ENCODE measurements around the gene SBK2. TPM values are rescaled to one million over a fixed set of nuclear protein-coding genes. Genes with fewer than 3 reads are reported as not detected.

The SBK2 gene
- total RNA-seq, 1 experiment from 2014 or later = not detected

DNA sequence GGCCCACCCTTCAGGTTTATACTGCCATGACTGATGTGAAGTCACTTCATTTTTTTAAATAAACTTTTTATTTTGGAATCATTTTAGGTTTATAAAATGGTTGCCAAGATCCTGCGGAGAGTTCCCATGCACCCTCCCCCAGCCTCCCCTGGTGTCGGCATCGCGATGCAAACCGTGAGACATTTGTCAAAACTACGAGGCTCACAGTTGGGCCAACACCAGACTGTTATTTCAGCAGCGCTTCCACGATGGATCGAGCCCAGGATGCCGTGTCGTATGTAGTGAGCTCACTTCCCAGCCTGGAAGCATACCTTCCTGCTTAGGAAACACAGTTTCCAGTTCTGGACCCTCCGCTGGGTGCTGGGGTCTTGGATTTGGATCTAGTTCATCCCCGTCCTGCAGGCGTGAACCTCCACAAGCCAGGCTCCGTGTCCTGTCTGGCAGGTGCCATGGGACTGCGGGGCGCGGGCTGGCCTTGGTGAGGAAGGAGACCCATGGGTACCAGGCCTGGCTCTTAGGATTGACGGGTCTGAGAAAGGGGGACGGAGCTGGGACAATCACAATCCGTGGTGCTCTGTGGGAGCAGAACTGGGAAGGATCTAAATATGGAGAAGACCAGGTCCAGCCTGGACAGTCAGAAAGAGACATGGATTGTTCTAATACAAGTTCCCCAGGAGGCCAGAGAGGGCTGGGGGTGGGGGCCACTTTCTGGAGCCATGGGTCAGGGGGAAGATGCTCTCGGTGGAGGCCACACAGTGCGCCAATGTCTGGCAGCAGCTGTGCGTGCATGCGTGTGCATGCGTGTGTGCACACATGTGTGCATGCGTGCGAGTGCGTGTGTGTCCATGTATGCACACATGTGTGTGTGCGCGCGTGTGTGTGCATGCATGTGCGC lies 2.4 kb upstream of the SBK2 start:
- Histone ChIP-seq H3K9ac (ENCODE audit: low read length) (no peak overlapping the region), H4K20me1 (ENCODE audit: low read length) (no peaks in the 10 kb centered on the region), H3K9me3 (ENCODE audit: low read length) (no peaks in the 10 kb centered on the region), H3K4me3 (ENCODE audit: low read length) (no peak overlapping the region), H3K36me3 (ENCODE audit: low read depth, low read length) (no peaks in the 10 kb centered on the region), H3K27me3 (ENCODE audit: low read length) (no peaks in the 10 kb centered on the region), H3K79me2 (ENCODE audit: low read length) (no peaks in the 10 kb centered on the region), H3F3A (ENCODE audit: low read length, unreplicated experiment) (no peaks in the 10 kb centered on the region), H2AFZ (ENCODE audit: low read length) (no peak overlapping the region), H3K4me2 (ENCODE audit: low read length) (no peak overlapping the region), H3K27ac (ENCODE audit: low read length) (no peak overlapping the region), H3K4me1 (ENCODE audit: insufficient read depth, low read length) (no peaks in the 10 kb centered on the region; the same call in 1 of the 2 replicates), H3K9me2 (replicated peaks; ENCODE audit: low read length) (no peaks in the 10 kb centered on the region)
- intact Hi-C loops (cut with micrococcal nuclease) = no loop called here
- no peak for DNase-seq
- no peak for TF ChIP-seq EZH2 (IDR thresholded peaks at IDR 0.05; ENCODE audit: low read length, unreplicated experiment)
- TF ChIP-seq, protein P1, sequence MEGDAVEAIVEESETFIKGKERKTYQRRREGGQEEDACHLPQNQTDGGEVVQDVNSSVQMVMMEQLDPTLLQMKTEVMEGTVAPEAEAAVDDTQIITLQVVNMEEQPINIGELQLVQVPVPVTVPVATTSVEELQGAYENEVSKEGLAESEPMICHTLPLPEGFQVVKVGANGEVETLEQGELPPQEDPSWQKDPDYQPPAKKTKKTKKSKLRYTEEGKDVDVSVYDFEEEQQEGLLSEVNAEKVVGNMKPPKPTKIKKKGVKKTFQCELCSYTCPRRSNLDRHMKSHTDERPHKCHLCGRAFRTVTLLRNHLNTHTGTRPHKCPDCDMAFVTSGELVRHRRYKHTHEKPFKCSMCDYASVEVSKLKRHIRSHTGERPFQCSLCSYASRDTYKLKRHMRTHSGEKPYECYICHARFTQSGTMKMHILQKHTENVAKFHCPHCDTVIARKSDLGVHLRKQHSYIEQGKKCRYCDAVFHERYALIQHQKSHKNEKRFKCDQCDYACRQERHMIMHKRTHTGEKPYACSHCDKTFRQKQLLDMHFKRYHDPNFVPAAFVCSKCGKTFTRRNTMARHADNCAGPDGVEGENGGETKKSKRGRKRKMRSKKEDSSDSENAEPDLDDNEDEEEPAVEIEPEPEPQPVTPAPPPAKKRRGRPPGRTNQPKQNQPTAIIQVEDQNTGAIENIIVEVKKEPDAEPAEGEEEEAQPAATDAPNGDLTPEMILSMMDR (conservative IDR thresholded peaks at IDR 0.05; ENCODE audit: low read depth, low read length) = no peak
- TF ChIP-seq EZH2phosphoT487 (IDR thresholded peaks at IDR 0.05; ENCODE audit: borderline replicate concordance, low read length) = no peak
- ATAC-seq = no peak
- ChIA-PET POLR2A (ENCODE audit: unreplicated experiment) (no interaction called here), CTCF (no interaction called here)
- no TSS peak for BruUV-seq (replicated peaks)

DNA sequence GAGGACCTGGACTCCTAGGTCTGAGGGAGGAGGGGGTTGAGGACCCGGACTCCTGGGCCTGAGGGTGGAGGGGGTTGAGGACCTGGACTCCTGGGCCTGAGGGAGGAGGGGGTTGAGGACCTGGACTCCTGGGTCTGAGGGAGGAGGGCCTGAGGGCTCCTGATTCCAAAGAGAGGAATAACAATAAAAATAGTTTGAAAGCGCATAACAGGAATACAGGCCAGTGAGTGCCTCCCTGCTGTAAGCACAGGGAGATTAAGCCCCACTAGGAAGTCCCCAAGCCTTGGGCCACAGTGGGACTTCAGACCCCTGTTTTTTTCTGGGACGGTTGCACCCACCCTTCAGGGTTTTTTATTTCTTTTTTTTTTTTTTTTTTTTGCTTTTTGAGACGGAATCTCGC lies 1.2 kb upstream of the SBK2 start:
- H3K4me3 ChIP-seq (ENCODE audit: low read length) = no peak overlapping the region
- no peaks in the 10 kb centered on the region for H3K36me3 ChIP-seq (ENCODE audit: low read depth, low read length)
- ChIA-PET POLR2A (ENCODE audit: unreplicated experiment) (no interaction called here), CTCF (no interaction called here)
- H4K20me1 ChIP-seq (ENCODE audit: low read length) = no peaks in the 10 kb centered on the region
- no peak overlapping the region for H2AFZ ChIP-seq (ENCODE audit: low read length)
- no peak overlapping the region for H3K9ac ChIP-seq (ENCODE audit: low read length)
- H3K27me3 ChIP-seq (ENCODE audit: low read length) = no peaks in the 10 kb centered on the region
- no peaks in the 10 kb centered on the region; the same call in 1 of the 2 replicates for H3K4me1 ChIP-seq (ENCODE audit: insufficient read depth, low read length)
- TF ChIP-seq EZH2 (IDR thresholded peaks at IDR 0.05; ENCODE audit: low read length, unreplicated experiment) = no peak
- TF ChIP-seq, protein P1 (conservative IDR thresholded peaks at IDR 0.05; ENCODE audit: low read depth, low read length) = no peak
- no peak for TF ChIP-seq EZH2phosphoT487 (IDR thresholded peaks at IDR 0.05; ENCODE audit: borderline replicate concordance, low read length)
- intact Hi-C loops (cut with micrococcal nuclease) = no loop called here
- DNase-seq (no peak), ATAC-seq (no peak)
- H3K79me2 ChIP-seq (ENCODE audit: low read length) = no peaks in the 10 kb centered on the region
- no peak overlapping the region for H3K27ac ChIP-seq (ENCODE audit: low read length)
- no peak overlapping the region for H3K4me2 ChIP-seq (ENCODE audit: low read length)
- no peaks in the 10 kb centered on the region for H3K9me3 ChIP-seq (ENCODE audit: low read length)
- BruUV-seq (replicated peaks) = no TSS peak
- no peaks in the 10 kb centered on the region for H3F3A ChIP-seq (ENCODE audit: low read length, unreplicated experiment)
- no peaks in the 10 kb centered on the region for H3K9me2 ChIP-seq (replicated peaks; ENCODE audit: low read length)

DNA sequence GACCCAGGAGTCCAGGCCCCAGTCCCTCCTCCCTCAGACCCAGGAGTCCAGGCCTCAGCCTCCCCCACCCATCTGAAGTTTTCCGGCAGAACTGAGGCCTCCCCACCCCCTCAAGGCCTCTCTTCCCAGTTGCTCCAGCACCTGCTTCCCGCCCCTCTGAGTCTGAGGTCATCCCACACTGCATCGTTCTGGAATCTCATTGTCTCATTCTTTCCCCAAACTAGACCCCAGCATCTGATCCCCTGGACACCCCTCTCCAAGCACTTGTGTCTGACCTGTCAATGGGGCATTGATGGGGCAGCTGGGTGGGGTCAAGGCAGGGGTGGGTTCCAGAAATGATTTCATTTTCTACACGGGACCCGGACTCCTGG lies 793 bp upstream of the SBK2 start:
- Histone ChIP-seq H3K4me3 (ENCODE audit: low read length) (no peak overlapping the region), H3K9me3 (ENCODE audit: low read length) (no peaks in the 10 kb centered on the region), H2AFZ (ENCODE audit: low read length) (no peak overlapping the region), H3K4me2 (ENCODE audit: low read length) (no peak overlapping the region), H3K4me1 (ENCODE audit: insufficient read depth, low read length) (no peaks in the 10 kb centered on the region; the same call in 1 of the 2 replicates), H3K27me3 (ENCODE audit: low read length) (no peaks in the 10 kb centered on the region), H4K20me1 (ENCODE audit: low read length) (no peaks in the 10 kb centered on the region), H3K9ac (ENCODE audit: low read length) (no peak overlapping the region), H3K36me3 (ENCODE audit: low read depth, low read length) (no peaks in the 10 kb centered on the region), H3K9me2 (replicated peaks; ENCODE audit: low read length) (no peaks in the 10 kb centered on the region), H3F3A (ENCODE audit: low read length, unreplicated experiment) (no peaks in the 10 kb centered on the region), H3K79me2 (ENCODE audit: low read length) (no peaks in the 10 kb centered on the region), H3K27ac (ENCODE audit: low read length) (no peak overlapping the region)
- TF ChIP-seq EZH2 (IDR thresholded peaks at IDR 0.05; ENCODE audit: low read length, unreplicated experiment) (no peak), EZH2phosphoT487 (IDR thresholded peaks at IDR 0.05; ENCODE audit: borderline replicate concordance, low read length) (no peak)
- TF ChIP-seq, protein P1 (conservative IDR thresholded peaks at IDR 0.05; ENCODE audit: low read depth, low read length) = no peak
- CTCF ChIA-PET = no interaction called here
- DNase-seq = no peak
- intact Hi-C loops (cut with micrococcal nuclease) = no loop called here
- POLR2A ChIA-PET (ENCODE audit: unreplicated experiment) = no interaction called here
- no TSS peak for BruUV-seq (replicated peaks)
- no peak for ATAC-seq
